Stimulated activated CD4-positive, alpha-beta T cell treated with anti-CD3 and anti-CD28 coated beads, Interleukin-12 subunit alpha, Interleukin-12 subunit beta, amount 100 ng/mL, for 48 hours (primary cell): ENCODE measurements around the gene EPX.

ENCODE experiments used
- DNase-seq, 3 donors: peaks; one replicate each; pipeline ENCODE4 v3.0.0-alpha.2; 2020; ENCODE audit warnings: low read depth in 2 of 3, low spot score in 1 of 3

EPX gene

DNA sequence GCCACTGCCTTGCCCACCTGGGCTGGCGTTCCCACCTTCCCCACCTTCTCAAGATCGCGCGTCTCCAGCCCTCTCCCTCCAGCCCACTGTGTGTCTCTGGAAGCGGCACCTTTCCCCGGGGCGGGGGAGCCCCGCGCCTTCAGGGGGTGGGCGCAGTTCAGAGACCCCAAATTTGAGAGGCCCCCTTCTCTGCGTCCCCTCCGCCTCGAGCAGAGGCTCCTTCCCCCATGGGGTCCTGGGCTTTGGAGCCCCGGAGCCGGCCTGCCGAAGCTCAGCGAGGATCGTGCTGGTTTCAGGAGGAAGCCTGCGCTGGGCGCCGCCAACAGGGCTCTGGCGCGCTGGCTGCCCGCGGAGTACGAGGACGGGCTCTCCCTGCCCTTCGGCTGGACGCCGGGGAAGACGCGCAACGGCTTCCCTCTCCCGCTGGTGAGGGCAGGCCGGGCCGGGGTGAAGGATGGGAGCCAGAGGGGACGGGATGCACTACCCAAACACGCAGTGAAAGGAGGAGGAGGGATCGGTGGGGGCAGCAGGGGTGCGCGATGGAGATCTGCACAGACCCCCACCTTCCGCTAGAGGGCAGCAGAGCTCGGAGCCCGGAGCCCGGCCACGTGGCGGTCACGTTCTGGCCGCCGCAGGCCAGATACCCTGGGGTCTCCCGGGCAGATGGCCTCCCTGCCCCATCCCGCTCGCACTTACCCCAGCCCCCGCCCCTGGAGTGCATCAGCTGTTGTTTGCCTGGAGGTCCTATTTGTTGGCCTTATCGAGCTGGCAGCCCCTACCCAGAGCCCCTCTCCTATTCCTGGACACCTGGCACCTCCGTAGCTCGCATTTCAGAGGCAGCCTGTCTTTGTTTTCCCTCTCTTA lies 57.0 kb downstream of the EPX start:
- peak; percentile 58 to 69 (median 69) for DNase-seq

DNA sequence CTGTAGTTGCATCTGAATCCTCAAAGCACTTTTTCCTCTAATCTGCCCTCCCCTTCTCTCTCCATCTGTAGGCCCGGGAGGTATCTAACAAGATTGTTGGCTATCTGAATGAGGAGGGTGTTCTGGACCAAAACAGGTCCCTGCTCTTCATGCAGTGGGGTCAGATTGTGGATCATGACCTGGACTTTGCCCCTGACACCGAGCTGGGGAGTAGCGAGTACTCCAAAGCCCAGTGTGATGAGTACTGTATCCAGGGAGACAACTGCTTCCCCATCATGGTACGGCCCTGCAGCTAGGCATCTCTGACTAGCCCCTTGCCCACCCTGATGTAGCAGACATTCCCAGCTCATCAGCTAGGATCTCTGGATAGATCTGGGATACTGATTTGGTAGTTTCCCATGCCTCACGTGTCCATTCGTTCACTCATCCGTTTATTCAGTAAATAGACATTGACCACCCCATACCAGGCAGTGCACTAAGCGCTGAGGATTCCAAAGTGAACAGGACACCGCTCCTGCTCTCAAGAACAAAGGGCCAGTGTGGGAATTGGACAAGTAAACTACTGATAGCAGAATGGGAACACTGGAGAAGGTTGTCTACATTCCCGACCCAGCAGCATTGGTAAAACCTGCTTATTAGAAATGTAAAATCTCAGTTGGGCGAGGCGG lies 58.0 kb downstream of the EPX start:
- no peak for DNase-seq

DNA sequence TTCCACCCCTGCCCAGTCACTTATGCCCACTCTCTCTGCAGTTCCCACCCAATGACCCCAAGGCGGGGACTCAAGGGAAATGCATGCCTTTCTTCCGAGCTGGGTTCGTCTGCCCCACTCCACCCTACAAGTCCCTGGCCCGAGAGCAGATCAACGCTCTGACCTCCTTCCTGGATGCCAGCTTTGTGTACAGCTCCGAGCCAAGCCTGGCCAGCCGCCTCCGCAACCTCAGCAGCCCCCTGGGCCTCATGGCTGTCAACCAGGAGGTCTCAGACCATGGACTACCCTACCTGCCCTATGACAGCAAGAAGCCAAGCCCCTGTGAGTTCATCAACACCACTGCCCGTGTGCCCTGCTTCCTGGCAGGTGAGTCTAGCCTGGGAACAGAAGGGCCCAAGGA lies 59.6 kb downstream of the EPX start:
- no peak for DNase-seq

DNA sequence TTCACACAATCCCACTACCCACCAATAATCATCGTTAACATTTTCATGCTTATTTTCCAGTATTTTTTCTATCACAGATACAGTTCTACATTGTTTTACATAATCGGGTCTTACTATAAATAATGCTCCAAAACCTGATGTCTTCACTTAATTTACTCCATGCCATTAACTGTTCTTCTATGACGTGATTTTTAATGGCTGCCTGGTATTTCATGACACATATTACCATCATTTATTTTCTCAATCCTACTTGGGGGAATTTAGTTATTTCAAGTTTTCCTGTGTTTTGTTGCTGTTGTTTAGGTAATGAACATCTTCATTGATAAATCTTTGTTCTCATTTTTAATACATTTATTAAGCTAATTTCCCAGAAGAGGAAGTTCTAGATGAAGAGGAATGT lies 60.6 kb downstream of the EPX start:
- no peak for DNase-seq
